Endodermal cell (in vitro differentiated cells): ENCODE results near the gene YWHAQ. TPM values are rescaled to one million over a fixed set of nuclear protein-coding genes. Genes with fewer than 3 reads are reported as not detected.

Experiments
- DNase-seq: peaks from one replicate; pipeline ENCODE4 v3.0.0-alpha.2; 2017
- H3K27ac ChIP-seq: 2 replicates; pipeline ENCODE4 v1.5.1; 2013; ENCODE audit warnings: mild to moderate bottlenecking, low read depth, low read length, moderate library complexity
- H3K27me3 ChIP-seq: 2 replicates; pipeline ENCODE4 v1.6.1; 2013; ENCODE audit warnings: mild to moderate bottlenecking, low read length, moderate library complexity; ENCODE audit not compliant: insufficient read depth, control insufficient read depth, poor library complexity, severe bottlenecking
- H3K36me3 ChIP-seq: 2 replicates; pipeline ENCODE4 v1.7.0; 2013; ENCODE audit warnings: mild to moderate bottlenecking, low read length, moderate library complexity; ENCODE audit not compliant: control insufficient read depth, insufficient read depth
- H3K4me1 ChIP-seq: one replicate; pipeline ENCODE4 v1.7.0; 2013; ENCODE audit warnings: low read length; ENCODE audit not compliant: control insufficient read depth, insufficient read depth
- H3K4me3 ChIP-seq: 2 replicates; pipeline ENCODE4 v1.5.1; 2013; ENCODE audit warnings: mild to moderate bottlenecking, low read length, moderate library complexity
- H3K9ac ChIP-seq: 2 replicates; pipeline ENCODE4 v1.6.1; 2013; ENCODE audit warnings: mild to moderate bottlenecking, low read length, moderate library complexity; ENCODE audit not compliant: poor library complexity, severe bottlenecking; ENCODE audit errors: extremely low read depth
- H3K9me3 ChIP-seq: 2 replicates; pipeline ENCODE4 v1.6.1; 2013; ENCODE audit warnings: mild to moderate bottlenecking, low read length, moderate library complexity; ENCODE audit not compliant: control insufficient read depth
- H3K27ac Mint-ChIP-seq: 2 replicates; pipeline ENCODE4 v1.8.0; 2020; ENCODE audit warnings: mixed read lengths
- H3K27me3 Mint-ChIP-seq: 2 replicates; pipeline ENCODE4 v1.8.0; 2021; ENCODE audit warnings: mild to moderate bottlenecking, mixed read lengths; ENCODE audit not compliant: insufficient read depth
- H3K36me3 Mint-ChIP-seq: 2 replicates; pipeline ENCODE4 v1.8.0; 2020; ENCODE audit warnings: low read depth, mixed read lengths
- H3K4me1 Mint-ChIP-seq: 2 replicates; pipeline ENCODE4 v1.8.0; 2020; ENCODE audit warnings: mixed read lengths
- H3K4me3 Mint-ChIP-seq: 2 replicates; pipeline ENCODE4 v1.8.0; 2020; ENCODE audit warnings: mild to moderate bottlenecking, moderate library complexity, mixed read lengths
- H3K9me3 Mint-ChIP-seq: 2 replicates; pipeline ENCODE4 v1.8.0; 2020; ENCODE audit warnings: mild to moderate bottlenecking, mixed read lengths
- WGBS, 2 experiments: methylation state at CpG; one replicate each; pipeline versions ENCODE4 v1.1.5 to v1.1.7; 2013; ENCODE audit warnings: missing lambda C conversion rate in 2 of 2, mixed read lengths in 1 of 2; ENCODE audit not compliant: insufficient coverage in 1 of 2, insufficient read length in 1 of 2; 5-methylcytosine and 5-hydroxymethylcytosine counted together
- total RNA-seq, 2 donors: library from RNA; stranded (reverse); fragmentation: NEBNext Ultra II Directional in 1 of 2; extraction: Animal tissue kit (Norgen Biotek cat#: 25700) in 1 of 2; gene quantifications; 2 replicates in 1 of 2; 3 replicates in 1 of 2; pipeline ENCODE4 v1.2.1, GENCODE V29; 2021
- TF ChIP-seq, protein P1 (sequence below): fragments of 200-600 bp; sonication (generic); conservative IDR thresholded peaks from 2 replicates; pipeline ENCODE4 v1.5.0; 2021; ENCODE audit warnings: antibody characterized with exemption, mild to moderate bottlenecking

YWHAQ gene
- total RNA-seq, 2 donors from 2014 or later: 357 to 374 TPM

DNA sequence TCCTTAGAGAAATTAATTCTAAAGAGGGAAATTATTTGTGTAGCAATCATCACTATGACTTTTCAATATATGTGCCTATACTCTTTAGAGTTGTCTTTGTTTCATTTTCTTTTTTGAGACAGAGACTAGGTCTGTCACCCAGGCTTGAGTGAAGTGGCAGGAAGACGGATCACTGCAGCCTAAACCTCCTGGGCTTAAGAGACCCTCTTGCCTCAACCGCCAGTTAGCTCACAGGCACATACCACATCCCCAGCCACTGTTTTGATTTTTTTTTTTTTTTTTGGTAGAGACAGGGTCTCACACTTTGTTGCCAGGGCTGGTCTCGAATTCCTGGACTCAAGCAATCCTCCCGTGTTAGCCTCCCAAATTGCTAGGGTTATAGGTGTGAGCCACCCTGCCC, 12.4 kb downstream of the YWHAQ start:
- H3K27me3 Mint-ChIP-seq: no peaks in the 10 kb centered on the region
- Histone ChIP-seq H3K4me1 (no peaks in the 10 kb centered on the region), H3K4me3 (no peak overlapping the region), H3K27ac (no peak overlapping the region), H3K27me3 (no peaks in the 10 kb centered on the region), H3K9ac (no peak overlapping the region), H3K36me3 (peaks cover 73% of the 10 kb centered on the region), H3K9me3 (peaks cover 4% of the 10 kb centered on the region)
- peak overlapping the region; percentile 45 for H3K27ac Mint-ChIP-seq
- H3K36me3 Mint-ChIP-seq: peaks cover 46% of the 10 kb centered on the region
- no peak for DNase-seq
- WGBS, 2 experiments: 67 to 93% methylated on average over 1 to 4 of the region's 4 CpGs
- no peaks in the 10 kb centered on the region for H3K9me3 Mint-ChIP-seq
- peaks cover 32% of the 10 kb centered on the region for H3K4me1 Mint-ChIP-seq
- H3K4me3 Mint-ChIP-seq: no peak overlapping the region
- TF ChIP-seq, protein P1, sequence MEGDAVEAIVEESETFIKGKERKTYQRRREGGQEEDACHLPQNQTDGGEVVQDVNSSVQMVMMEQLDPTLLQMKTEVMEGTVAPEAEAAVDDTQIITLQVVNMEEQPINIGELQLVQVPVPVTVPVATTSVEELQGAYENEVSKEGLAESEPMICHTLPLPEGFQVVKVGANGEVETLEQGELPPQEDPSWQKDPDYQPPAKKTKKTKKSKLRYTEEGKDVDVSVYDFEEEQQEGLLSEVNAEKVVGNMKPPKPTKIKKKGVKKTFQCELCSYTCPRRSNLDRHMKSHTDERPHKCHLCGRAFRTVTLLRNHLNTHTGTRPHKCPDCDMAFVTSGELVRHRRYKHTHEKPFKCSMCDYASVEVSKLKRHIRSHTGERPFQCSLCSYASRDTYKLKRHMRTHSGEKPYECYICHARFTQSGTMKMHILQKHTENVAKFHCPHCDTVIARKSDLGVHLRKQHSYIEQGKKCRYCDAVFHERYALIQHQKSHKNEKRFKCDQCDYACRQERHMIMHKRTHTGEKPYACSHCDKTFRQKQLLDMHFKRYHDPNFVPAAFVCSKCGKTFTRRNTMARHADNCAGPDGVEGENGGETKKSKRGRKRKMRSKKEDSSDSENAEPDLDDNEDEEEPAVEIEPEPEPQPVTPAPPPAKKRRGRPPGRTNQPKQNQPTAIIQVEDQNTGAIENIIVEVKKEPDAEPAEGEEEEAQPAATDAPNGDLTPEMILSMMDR: no peak

DNA sequence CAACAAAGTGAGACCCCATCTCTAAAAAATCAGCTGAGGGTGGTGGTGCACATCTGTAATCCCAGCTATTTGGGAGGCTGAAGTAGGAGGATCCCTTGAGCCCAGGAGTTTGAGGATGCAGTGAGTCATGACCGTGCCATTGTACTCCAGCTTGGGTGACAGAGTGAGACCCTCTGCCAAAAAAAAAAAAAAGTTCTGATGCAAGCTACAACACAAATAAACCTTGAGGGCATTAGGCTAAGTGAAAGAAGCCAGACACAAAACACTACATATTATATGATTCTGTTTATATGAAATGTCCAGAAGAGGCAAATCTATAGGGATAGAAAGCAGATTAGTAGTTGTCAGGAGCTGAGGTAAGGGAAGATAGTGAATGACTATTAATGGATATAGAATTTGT, 13.0 kb downstream of the YWHAQ start:
- Mint-ChIP-seq H3K4me1 (peaks cover 34% of the 10 kb centered on the region), H3K27me3 (no peaks in the 10 kb centered on the region), H3K4me3 (no peak overlapping the region), H3K27ac (no peak overlapping the region), H3K36me3 (peaks cover 41% of the 10 kb centered on the region), H3K9me3 (no peaks in the 10 kb centered on the region)
- DNase-seq: no peak
- TF ChIP-seq, protein P1: no peak
- 71 to 100% methylated on average over 1 of the region's 1 CpG for WGBS, 2 experiments
- Histone ChIP-seq H3K4me1 (no peaks in the 10 kb centered on the region), H3K27me3 (no peaks in the 10 kb centered on the region), H3K4me3 (no peak overlapping the region), H3K9me3 (peaks cover 4% of the 10 kb centered on the region), H3K36me3 (peaks cover 73% of the 10 kb centered on the region), H3K27ac (no peak overlapping the region), H3K9ac (no peak overlapping the region)

DNA sequence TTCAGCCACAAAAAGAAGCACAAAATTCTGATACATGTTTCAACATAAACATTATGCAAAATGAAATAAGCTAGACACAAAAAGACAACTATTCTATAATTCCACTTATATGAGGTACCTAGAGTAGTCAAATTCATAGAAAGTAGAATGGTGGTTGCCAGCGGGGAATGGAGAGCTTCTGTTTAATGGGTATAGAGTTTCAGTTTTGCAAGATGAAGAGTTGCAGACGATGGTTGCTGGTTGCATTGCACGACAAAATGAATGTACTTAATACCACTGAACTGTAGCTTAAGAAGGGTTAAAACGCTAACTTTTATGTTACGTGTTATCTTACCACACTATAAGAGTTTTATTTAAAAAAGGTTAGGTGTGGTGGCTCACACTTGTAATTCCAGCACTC, 13.5 kb downstream of the YWHAQ start:
- no peak overlapping the region for H3K9ac ChIP-seq
- no peak for DNase-seq
- H3K4me3 ChIP-seq: no peak overlapping the region
- no peaks in the 10 kb centered on the region for H3K4me1 ChIP-seq
- H3K36me3 ChIP-seq: peaks cover 72% of the 10 kb centered on the region
- no peak overlapping the region for H3K27ac ChIP-seq
- peaks cover 37% of the 10 kb centered on the region for H3K36me3 Mint-ChIP-seq
- no peak overlapping the region for H3K27ac Mint-ChIP-seq
- TF ChIP-seq, protein P1: no peak
- WGBS, 2 experiments: 93 to 100% methylated on average over 2 to 5 of the region's 5 CpGs
- H3K9me3 Mint-ChIP-seq: no peaks in the 10 kb centered on the region
- peaks cover 36% of the 10 kb centered on the region for H3K4me1 Mint-ChIP-seq
- H3K9me3 ChIP-seq: peaks cover 4% of the 10 kb centered on the region
- no peaks in the 10 kb centered on the region for H3K27me3 Mint-ChIP-seq
- H3K4me3 Mint-ChIP-seq: no peak overlapping the region
- H3K27me3 ChIP-seq: no peaks in the 10 kb centered on the region
